Stimulated activated CD4-positive, alpha-beta T cell treated with anti-CD3 and anti-CD28 coated beads, Interleukin-12 subunit alpha, Interleukin-12 subunit beta, amount 100 ng/mL, for 4 hours (primary cell): ENCODE results near the gene ATRN.

Experiments
- DNase-seq: peaks from one replicate; pipeline ENCODE4 v3.0.0-alpha.2; 2020

The ATRN gene

GRCh38 chr20:3679749-3680700 lies 209.2 kb downstream of the ATRN start:
- DNase-seq = no peak

- no peak for DNase-seq
Measured at GRCh38 chr20:3680701-3681351, 210.0 kb downstream of the ATRN start.

DNA sequence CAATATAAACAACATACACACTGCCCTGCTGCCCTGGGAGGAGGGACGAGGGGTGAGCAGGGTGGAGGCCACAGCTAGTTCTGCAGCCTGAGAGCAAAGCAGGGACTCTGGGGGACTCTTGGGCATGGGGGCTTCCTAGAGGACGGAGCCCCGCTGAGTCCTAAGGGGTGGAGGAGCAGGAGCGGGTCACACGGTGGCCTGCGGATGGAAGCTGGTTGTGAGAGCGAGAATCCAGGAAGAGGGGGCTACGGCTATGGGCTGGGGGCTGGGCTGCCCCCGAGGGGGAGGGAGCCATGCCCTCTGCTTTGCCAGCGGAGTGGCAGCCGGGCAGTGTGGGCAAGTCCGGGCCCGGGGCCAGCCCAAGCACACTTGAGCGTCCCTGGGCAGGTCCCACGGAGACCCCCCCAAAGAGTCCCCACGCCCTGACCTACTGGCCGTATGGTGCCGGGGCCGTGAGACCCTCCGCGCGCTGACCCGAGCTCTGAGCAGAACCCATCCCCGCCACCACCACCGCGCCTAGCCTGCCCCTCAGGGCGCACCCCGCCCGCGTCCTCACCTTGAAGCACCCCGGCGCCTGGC lies 210.6 kb downstream of the ATRN start:
- no peak for DNase-seq

- no peak for DNase-seq
Measured at GRCh38 chr20:3681931-3682781, 211.3 kb downstream of the ATRN start, which contains the start of gene ADAM33. TSS of gene ADAM33 (minus strand) at chr20:3682010. CDS start at chr20:3682004, 6 bp downstream.

- no peak for DNase-seq
Measured at GRCh38 chr20:3685341-3685740, 214.5 kb downstream of the ATRN start.

DNA sequence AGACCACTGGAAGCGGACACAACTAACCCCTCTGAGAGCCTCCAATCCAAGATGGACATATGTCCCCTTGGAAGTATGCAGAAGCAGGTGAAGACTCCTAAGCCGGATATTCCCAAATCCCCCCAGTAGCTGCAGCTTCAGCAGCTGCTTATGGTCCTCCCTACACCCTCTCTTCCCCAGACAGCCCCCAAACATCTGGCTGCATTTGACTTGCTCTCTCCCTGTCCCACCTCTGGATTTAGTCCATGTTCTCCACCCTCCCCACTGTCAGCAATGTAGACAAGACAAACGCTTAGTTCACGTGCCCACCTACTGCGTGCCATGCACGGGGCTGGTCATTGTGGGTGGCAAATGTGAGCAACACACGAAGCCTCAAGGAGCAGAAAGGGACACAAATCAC lies 215.6 kb downstream of the ATRN start:
- DNase-seq = no peak

- DNase-seq = no peak
Measured at GRCh38 chr20:3686867-3687321, 216.1 kb downstream of the ATRN start.

GRCh38 chr20:3687655-3688054 lies 216.8 kb downstream of the ATRN start:
- no peak for DNase-seq

- no peak for DNase-seq
Measured at GRCh38 chr20:3689978-3690377, 219.2 kb downstream of the ATRN start.

DNA sequence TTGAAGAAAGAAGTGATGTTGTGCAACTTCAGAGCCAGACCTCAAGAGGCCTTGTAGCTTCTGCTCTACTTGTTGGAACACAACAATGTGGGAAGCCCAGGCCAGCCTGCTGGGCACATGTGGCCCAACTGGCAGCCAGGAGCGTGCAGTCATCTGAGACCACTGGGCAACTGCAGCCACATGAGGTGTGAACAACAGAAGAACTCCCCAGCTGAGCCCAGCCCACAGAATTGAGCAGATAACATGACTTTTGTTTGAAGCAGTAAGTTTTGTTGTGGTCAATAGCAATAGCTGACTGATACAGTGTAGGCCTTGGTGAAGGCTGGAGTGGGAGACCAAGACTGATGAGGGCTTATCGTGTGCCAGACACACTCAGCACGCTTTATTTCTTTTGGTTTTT lies 219.6 kb downstream of the ATRN start:
- no peak for DNase-seq

DNA sequence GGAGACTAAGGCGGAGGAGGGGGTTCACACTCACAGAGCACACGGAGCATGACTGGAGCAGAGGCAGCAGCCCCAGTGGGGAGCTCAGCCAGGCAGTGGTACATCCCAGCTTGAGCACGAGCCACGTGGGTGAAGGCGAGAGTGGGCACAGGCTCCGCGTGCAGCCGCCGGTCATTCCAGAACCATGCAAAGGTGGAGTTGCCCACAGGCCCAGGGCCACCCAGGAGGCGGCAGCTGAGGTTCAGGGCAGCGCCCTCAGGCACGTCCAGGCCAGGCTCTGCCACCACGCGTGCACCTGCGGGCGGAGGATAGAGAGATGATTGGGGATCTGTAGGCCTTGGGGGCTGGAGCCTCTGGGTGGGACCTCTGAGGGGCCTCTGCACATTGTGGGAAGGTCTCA lies 220.5 kb downstream of the ATRN start:
- DNase-seq = no peak

DNA sequence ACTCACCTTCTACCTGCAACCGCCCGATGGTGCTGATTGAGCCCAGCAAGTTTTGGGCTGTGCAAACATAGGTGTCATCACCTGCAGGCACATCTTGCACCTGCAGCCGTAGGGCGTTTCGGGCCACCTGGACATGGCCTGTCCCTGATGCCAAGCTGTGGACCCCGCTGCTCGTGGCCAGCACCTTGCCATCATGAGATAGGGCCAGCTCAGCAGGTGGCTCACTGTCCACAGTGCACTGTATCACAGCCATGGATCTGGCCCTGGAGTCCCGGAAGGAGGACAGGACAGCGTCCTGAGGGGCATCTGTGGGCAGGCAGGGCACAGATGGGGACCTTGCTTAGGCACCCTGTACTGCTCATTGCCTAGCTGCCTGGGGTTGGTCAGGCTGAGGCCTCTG lies 221.1 kb downstream of the ATRN start:
- DNase-seq = no peak

DNA sequence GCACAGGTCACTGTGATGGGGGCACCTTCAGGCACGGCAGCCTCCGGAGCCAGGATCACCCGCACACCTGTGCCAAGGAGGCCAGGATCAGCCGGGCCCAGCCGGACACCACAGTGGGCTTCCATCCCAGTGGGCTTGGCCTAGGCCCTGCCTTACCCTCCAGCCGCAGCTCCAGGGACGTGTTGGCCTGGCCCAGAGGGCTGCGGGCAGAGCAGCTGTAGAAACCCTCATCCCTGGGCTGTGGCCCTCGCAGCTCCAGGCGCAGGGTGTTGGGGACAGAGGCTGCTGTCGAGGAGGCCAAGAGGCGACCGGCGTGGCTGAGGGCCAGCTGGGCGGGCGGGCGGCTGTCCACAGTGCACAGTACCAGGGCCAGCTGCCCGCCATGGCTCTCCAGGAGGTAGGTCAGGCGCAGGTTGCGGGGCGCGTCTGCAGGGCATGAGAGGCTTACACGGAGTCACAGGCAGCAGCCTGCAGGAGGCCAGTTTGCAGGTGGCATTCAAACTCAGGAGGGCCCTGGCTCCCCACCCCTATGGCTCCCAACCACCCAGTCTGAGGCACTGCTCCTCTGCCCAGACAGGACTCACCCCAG lies 222.0 kb downstream of the ATRN start:
- no peak for DNase-seq

GRCh38 chr20:3693376-3693775 lies 222.6 kb downstream of the ATRN start:
- no peak for DNase-seq

GRCh38 chr20:3694864-3695263 lies 224.0 kb downstream of the ATRN start:
- no peak for DNase-seq

DNA sequence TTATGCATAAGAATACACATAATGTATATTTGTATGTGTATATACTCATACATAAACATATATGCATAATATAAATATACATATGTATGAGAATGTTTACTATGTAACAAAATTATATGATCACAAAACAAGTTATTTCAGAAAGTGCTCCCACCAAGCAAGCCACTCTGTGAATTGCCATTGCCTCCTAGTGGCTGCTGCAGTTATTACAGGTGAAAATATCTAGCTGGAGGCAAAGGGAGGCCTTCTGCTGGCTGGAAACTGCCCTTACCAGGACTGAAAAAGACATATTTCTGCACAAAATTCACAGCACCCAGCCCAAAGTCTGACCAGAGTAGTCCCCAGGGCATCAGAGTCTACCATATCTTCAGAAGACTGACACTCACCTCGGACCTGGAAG lies 225.4 kb downstream of the ATRN start:
- no peak for DNase-seq

DNA sequence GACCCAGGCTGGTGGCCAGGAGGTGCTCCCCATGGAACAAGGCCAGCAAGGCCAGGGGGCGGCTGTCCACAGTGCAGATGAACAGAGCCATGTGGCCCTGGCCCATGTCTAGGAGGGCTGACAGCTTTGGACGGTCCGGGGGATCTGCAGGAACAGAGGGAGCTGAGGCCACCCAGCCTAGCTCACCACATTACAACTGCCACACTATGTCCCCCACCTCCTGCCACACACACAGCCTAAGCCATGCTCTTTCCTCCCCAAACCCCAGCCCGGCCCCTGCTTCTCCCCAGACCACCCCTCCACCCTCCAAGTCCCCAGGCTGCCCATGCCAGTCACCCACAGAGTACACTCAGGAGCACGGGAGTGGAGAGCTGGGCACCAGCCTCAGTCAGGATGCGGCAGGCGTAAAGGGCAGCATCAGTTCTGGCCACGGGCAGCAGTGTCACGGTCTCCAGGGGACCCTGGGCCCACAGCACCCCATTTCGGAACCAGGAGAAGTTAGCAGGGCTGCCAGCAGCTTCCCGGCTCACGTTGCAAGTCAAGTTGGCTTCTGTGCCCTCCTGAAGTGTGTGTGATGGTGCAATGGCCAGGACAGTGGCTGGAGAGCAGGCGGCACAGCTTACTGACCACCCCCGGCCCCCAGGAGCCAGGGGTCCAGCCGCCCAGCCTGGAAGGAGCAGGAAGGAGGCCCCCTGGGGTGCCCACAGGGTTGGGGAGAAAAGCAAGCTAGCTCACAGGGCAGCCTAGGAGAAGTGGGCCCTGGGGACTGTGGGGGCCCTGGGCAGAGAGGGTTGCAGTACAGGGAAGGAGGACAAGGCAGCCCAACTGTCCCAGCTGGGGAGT lies 226.1 kb downstream of the ATRN start:
- DNase-seq = no peak

- no peak for DNase-seq
Measured at GRCh38 chr20:3697588-3698305, 226.9 kb downstream of the ATRN start.

- DNase-seq = no peak
Measured at GRCh38 chr20:3698591-3699001, 227.8 kb downstream of the ATRN start.

- DNase-seq = no peak
Measured at GRCh38 chr20:3699037-3699436, 228.2 kb downstream of the ATRN start.
